PFSK-1 (cell line): ENCODE data around the gene NCOA1.

ENCODE experiments used
- FOXP2 ChIP-seq: optimal IDR thresholded peaks from 2 replicates; pipeline ENCODE3; 2011; ENCODE audit warnings: borderline replicate concordance, control low read depth, inconsistent platforms; ENCODE audit not compliant: insufficient read depth; ENCODE audit errors: extremely low read length, extremely low read depth
- POLR2AphosphoS5 ChIP-seq: IDR thresholded peaks from 2 replicates; pipeline ENCODE4 v1.6.1; 2012; ENCODE audit warnings: low read depth, mild to moderate bottlenecking, control low read depth, low read length, moderate library complexity
- REST ChIP-seq, 2 experiments: IDR thresholded peaks; 2 replicates each; pipeline versions ENCODE4 v1.6.1 to v1.8.0; 2011 to 2012; ENCODE audit warnings: low read depth in 2 of 2, low read length in 2 of 2, control low read depth in 1 of 2, inconsistent platforms in 1 of 2, mild to moderate bottlenecking in 1 of 2, moderate library complexity in 1 of 2; ENCODE audit not compliant: insufficient read depth in 1 of 2
- SIN3A ChIP-seq: IDR thresholded peaks from 2 replicates; pipeline ENCODE4 v1.6.1; 2012; ENCODE audit warnings: mild to moderate bottlenecking, low read length, moderate library complexity, borderline replicate concordance; ENCODE audit not compliant: insufficient read depth
- TAF1 ChIP-seq: IDR thresholded peaks from 2 replicates; pipeline ENCODE4 v1.6.1; 2012; ENCODE audit warnings: low read length, control low read depth, borderline replicate concordance; ENCODE audit not compliant: insufficient read depth

NCOA1 gene

GRCh38 chr2:24740142-24740541, 249.1 kb downstream of the NCOA1 start:
- TF ChIP-seq REST (IDR thresholded peaks at IDR 0.05; ENCODE audit: insufficient read depth in 1 of 2, low read depth in 2 of 2, low read length in 2 of 2) (no peak), TAF1 (no peak), FOXP2 (no peak), POLR2AphosphoS5 (no peak), SIN3A (no peak)

GRCh38 chr2:24742730-24743129, 251.7 kb downstream of the NCOA1 start:
- TF ChIP-seq REST (IDR thresholded peaks at IDR 0.05; ENCODE audit: insufficient read depth in 1 of 2, low read depth in 2 of 2, low read length in 2 of 2), result no peak
- no peak for TF ChIP-seq POLR2AphosphoS5
- TF ChIP-seq TAF1, result no peak
- TF ChIP-seq FOXP2, result no peak
- TF ChIP-seq SIN3A, result no peak

GRCh38 chr2:24743924-24744323, 252.9 kb downstream of the NCOA1 start:
- no peak for TF ChIP-seq SIN3A
- TF ChIP-seq FOXP2, result no peak
- TF ChIP-seq TAF1, result no peak
- TF ChIP-seq REST (IDR thresholded peaks at IDR 0.05; ENCODE audit: insufficient read depth in 1 of 2, low read depth in 2 of 2, low read length in 2 of 2), result no peak
- TF ChIP-seq POLR2AphosphoS5, result no peak

- no peak for TF ChIP-seq FOXP2
- no peak for TF ChIP-seq POLR2AphosphoS5
Observed at GRCh38 chr2:24744356-24744755, 253.3 kb downstream of the NCOA1 start.

- TF ChIP-seq SIN3A (no peak), POLR2AphosphoS5 (no peak), REST (IDR thresholded peaks at IDR 0.05; ENCODE audit: insufficient read depth in 1 of 2, low read depth in 2 of 2, low read length in 2 of 2) (no peak), FOXP2 (no peak), TAF1 (no peak)
Observed at GRCh38 chr2:24745825-24746224, 254.8 kb downstream of the NCOA1 start.
